Inferior parietal cortex (tissue), 1 donor: Measurements from ENCODE around the gene IQCF2.
"Not testable (repeated sequence)": the region's sequence is repeated elsewhere in the genome, so short reads cannot be mapped to it uniquely, and the experiment has no call there.

Experiments
- DNase-seq: peaks from one replicate; pipeline ENCODE4 v3.0.0-alpha.2; 2016; ENCODE audit errors: extremely low spot score

The IQCF2 gene

DNA sequence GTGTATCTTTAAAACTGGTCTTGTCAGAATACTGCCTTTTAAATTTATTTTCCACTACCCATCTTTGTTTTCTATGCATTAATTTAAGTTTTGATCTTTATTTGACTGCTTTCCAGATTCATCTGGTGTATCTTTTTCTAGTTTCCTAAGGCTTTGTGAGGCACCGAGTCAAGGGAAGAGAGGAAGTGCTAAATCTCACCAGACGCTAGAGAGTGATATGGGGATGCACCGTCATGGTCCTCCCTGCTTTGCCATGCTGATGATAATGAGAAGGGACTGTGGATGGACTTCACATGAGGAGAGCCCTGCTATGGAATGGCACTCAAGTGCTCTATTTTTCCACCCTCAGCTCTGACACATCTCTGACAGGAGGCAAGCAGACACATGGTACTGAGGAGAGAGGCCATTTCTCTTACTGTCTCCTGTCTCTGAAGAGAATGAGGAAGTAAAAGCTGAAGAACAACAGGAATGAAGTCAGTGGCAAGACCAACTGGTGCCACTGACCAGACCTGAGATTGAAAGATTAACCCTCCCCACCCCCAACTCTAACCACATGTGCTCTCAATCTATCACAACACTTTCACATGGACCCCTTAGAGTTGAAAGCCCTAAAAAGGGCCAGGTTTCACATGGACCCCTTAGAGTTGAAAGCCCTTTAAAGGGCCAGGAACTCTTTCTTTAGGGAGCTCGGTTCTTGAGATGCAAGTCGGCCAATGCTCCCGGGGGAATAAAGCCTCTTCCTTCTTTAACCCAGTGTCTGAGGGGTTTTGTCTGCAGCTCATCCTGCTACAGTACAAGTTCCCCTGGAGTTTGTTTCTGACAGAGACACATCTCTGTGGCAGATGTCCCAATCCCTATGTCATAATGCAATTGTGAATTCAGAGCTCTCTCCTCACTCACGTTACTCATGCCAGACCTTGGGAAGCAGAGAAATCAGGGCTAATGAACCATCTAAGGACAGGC is at the start of gene IQCF2:
TSS of gene IQCF2 (plus strand) at position 913 of the 963 bp plus-strand sequence. CDS start 52 bp downstream, outside the sequence.
- no peak for DNase-seq

DNA sequence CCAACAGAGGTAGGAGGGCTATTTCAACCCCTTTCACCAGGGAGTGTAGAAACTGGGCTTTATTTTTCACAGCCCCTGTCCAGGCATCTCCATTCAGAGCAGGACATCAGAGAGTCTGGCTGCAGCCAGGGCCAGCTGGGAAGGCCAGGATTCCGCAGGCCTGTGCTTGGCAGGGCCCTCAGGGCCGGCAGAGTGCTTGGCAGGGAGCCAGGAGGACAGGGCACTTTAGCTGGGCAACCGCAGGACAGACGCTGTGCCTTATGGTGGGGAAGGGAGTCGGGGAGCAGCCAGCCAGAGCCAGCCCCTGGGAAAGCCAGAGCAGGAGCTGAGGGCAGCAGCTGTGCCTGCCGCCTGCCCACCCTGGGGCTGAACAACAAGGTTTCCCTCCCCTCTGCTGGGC is 47.9 kb upstream of the IQCF2 start:
- DNase-seq = no peak

GRCh38 chr3:51814034-51814433 is 47.4 kb upstream of the IQCF2 start:
- DNase-seq = no peak

- DNase-seq = no peak
These were observed 45.8 kb upstream of the IQCF2 start for GRCh38 chr3:51815614-51816013.

DNA sequence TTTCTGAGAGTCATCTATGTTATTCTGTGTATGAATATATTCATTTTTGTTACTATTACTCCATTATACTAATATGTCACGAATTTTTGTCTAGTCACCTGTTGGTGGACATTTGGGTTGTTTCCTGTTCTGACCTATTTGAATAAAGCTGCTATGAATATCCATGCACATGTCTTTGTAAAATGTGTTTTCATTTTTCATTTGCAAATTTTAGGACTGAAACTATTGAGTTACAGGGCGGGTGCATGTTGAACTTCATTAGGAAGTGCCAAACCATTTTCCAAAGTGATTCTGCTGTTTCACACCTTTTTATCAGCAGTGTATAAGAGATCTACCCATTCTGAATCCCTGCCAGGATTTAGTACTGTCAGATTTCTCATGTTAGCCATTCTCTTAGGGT is 44.7 kb upstream of the IQCF2 start:
- no peak for DNase-seq

- no peak for DNase-seq
These were observed 44.0 kb upstream of the IQCF2 start for GRCh38 chr3:51817375-51817774.

DNA sequence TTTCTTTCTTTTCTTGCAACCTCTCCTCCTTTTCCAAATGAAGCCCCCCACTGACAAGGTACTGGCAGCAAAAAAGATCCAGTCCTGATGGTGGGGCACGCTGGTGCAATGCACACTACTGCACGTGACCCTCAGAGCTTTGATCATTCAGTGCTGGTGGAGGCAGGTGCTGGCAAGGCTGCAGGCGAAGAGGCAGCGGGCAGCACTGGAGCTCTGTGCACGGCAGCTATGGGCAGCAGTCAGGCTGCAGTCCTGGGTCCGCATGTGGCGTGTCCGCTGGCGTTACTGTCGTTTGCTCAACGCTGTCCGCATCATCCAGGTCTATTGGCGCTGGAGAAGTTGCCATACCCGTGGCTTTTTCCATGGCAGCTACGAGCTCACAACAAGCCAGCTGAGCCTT is 42.3 kb upstream of the IQCF2 start:
- DNase-seq = no peak

DNA sequence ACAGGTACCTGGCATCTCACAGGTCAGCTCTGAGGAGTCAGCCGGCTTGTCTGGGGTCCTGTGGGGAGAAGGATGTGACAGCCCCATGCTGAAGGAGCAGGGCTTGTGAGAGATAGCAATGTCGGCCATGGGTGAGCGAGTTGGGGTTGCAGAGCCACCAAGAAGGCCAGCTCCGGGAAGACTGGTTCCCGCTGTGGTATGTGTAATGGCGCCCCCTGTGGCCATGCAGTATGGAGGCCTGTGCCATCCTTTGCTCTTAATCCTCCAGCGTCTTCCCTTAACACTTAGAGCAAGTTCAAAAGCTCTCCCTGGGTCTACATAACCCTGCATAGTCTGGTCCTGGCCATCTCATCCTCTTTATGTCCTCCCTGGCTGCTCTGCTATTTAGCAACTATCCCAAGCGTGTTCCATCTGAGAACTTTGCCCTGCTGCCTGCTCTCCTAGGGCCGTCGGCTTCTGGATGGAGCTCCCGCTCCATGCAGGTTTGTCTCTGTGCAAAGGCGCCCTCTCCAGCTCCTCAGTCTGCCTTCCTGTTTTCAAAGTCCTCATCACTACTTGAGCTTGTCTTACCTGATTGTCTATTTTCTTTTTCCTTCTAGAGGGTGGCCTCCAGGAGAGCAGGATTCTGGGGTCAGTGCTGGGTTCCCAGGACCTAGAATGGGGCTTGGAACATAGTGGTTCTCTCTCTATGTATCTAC is 41.6 kb upstream of the IQCF2 start:
- DNase-seq = no peak

DNA sequence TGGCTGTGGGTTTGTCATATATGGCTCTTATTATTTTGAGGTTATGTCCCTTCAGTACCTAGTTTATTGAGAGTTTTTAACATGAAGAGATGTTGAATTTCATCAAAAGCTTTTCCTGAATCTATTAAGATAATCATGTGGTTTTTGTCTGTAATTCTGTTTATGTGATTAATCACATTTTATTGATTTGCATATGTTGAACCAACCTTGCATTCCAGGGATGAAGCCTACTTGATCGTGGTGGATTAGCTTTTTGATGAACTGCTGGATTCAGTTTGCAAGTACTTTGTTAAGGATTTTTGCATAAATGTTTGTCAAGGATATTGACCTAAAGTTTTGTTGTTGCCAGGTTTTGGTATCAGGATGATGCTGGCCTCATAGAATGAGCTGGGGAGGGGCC is 33.1 kb upstream of the IQCF2 start:
- no peak for DNase-seq

- no peak for DNase-seq
These were observed 31.1 kb upstream of the IQCF2 start for GRCh38 chr3:51830345-51830744.

- no peak for DNase-seq
These were observed 30.5 kb upstream of the IQCF2 start for GRCh38 chr3:51830836-51831385.

- DNase-seq = no peak
These were observed 24.8 kb upstream of the IQCF2 start for GRCh38 chr3:51836606-51837005.

DNA sequence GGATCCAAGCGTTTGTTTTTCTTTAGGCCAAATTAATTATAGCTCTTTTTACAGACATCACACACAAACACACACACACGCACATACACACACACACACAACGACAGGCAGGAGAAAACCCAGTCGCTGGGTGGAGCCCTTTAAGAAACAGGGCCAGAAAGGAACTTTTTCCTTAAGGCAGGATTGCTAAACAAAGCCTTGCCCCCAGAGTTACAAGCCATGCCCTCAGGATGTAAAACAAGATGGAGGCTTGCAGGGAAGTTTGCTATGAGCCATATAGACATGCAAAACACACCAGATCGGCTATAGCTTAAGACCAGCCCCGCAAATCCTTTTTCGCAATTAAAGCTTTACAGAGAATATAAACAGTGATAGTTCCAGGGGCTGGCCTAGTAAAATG is 16.3 kb upstream of the IQCF2 start:
- no peak for DNase-seq

DNA sequence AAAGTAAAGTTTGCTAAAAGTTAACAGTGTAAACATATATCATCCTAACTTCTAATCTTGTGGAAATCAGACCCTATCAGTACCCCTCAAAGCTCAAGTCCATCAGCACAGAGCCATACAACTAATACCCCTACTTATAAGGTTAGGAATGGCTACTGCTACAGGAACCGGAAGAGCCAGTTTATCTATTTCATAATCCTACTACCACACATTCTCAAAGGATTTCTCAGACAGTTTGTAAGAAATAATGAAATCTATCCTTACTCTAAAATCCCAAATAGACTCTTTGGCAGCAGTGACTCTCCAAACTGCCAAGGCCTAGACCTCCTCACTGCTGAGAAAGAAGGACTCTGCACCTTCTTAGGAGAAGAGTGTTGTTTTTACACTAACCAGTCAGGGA is 6.0 kb upstream of the IQCF2 start:
- DNase-seq = not testable (repeated sequence)

GRCh38 chr3:51862886-51863285 is 1.5 kb downstream of the IQCF2 start:
- DNase-seq = no peak

- not testable (repeated sequence) for DNase-seq
These were observed 7.5 kb downstream of the IQCF2 start for GRCh38 chr3:51868896-51869295.

DNA sequence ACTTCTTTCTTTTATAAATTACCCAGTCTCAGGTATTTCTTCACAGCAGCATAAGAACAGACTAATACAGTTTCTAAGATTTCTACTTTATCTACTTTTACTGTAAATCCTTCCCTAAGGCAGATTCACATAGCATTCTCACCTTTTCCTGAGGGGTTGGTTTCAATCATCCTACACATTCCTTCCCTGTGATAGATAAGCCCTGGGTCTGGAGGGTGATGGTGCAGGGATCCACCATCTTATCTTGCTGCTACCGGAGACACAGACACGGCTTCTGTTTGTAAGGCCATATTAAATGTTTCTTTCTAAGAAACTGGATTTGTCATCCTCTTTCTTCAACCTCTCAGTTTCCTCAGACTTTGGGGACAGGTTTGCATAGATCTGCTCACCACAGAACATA is 7.9 kb downstream of the IQCF2 start:
- DNase-seq = no peak

GRCh38 chr3:51873253-51873766 is 11.9 kb downstream of the IQCF2 start:
- no peak for DNase-seq

GRCh38 chr3:51873876-51874275 is 12.5 kb downstream of the IQCF2 start:
- DNase-seq = no peak

GRCh38 chr3:51874411-51874810 is 13.0 kb downstream of the IQCF2 start:
- no peak for DNase-seq

GRCh38 chr3:51874889-51875288 is 13.5 kb downstream of the IQCF2 start:
- no peak for DNase-seq

DNA sequence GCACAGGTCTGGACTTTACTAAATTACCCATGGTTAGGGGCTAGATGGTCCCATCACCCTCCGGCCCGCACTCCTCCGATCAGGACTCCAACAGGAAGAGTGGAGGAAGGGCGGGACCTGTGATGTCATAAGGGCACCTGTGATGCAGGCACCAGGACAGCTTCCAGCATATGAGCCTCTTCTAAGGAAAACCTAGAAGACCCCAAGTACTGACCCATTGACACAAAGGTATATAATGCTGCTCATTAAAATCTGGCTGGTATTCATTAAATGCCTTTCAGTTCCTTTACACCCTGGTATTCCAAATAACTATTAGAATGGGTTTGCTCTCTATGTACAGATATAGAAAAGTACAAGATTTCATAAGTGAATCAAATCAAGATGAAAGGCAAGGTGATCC is 14.1 kb downstream of the IQCF2 start, which contains the start of gene IQCF5:
TSS of gene IQCF5 (minus strand) at position 101 of the 400 bp plus-strand sequence. CDS start at position 31, 70 bp downstream.
- DNase-seq = no peak
